MCF 10A (cell line): Measurements from ENCODE around the gene GBGT1. TPM values are rescaled to one million over a fixed set of nuclear protein-coding genes. Genes with fewer than 3 reads are reported as not detected.

Experiments used
- BruUV-seq: library from RNA; stranded (reverse); fragments of 400-500 nt; replicated peaks from 2 replicates; lab custom pipeline; 2021; lab: Mats Ljungman, UMichigan
- CTCF ChIA-PET: fragments of 300-600 bp; sonication (Branson Sonifier 250); formaldehyde crosslinking; extraction: SDS; loops from one replicate; lab custom pipeline; 2021; ENCODE audit warnings: antibody characterized with exemption, inconsistent platforms; lab: Yijun Ruan, JAX
- POLR2A ChIA-PET: fragments of 300-600, 350-650 bp; sonication (Branson Sonifier 250); formaldehyde crosslinking; extraction: SDS; loops from one replicate; lab custom pipeline; 2020; ENCODE audit warnings: antibody characterized with exemption, inconsistent platforms; lab: Yijun Ruan, JAX
- DNase-seq: peaks from one replicate; pipeline ENCODE4 v3.0.0-alpha.2; 2018; ENCODE audit not compliant: unreplicated experiment
- H3K27ac Mint-ChIP-seq: one replicate; pipeline ENCODE4 v1.8.0; 2022; ENCODE audit warnings: mild to moderate bottlenecking, low read depth, mixed read lengths; ENCODE audit not compliant: unreplicated experiment
- H3K27me3 Mint-ChIP-seq: one replicate; pipeline ENCODE4 v1.8.0; 2022; ENCODE audit warnings: mixed read lengths; ENCODE audit not compliant: insufficient read depth, unreplicated experiment
- H3K36me3 Mint-ChIP-seq: one replicate; pipeline ENCODE4 v1.8.0; 2022; ENCODE audit warnings: mild to moderate bottlenecking, moderate library complexity, mixed read lengths; ENCODE audit not compliant: insufficient read depth, unreplicated experiment
- H3K4me1 Mint-ChIP-seq: one replicate; pipeline ENCODE4 v1.8.0; 2022; ENCODE audit warnings: mixed read lengths; ENCODE audit not compliant: insufficient read depth, unreplicated experiment
- H3K4me3 Mint-ChIP-seq: one replicate; pipeline ENCODE4 v1.8.0; 2022; ENCODE audit warnings: mild to moderate bottlenecking, moderate library complexity, mixed read lengths; ENCODE audit not compliant: unreplicated experiment
- H3K9me3 Mint-ChIP-seq: one replicate; pipeline ENCODE4 v1.8.0; 2022; ENCODE audit warnings: mixed read lengths; ENCODE audit not compliant: unreplicated experiment
- intact Hi-C: fragments of 100-400 bp; cut with micrococcal nuclease; formaldehyde crosslinking; loops from 2 replicates; pipeline ENCODE4 v1.14.1; 2022
- total RNA-seq: library from RNA; stranded (reverse); gene quantifications from 2 replicates; pipeline ENCODE4 v1.2.3, GENCODE V29; 2022
- TF ChIP-seq, protein P1 (sequence below): fragments of 200-600 bp; IDR thresholded peaks from one replicate; pipeline ENCODE4 v1.8.0; 2022; ENCODE audit warnings: antibody characterized with exemption, mild to moderate bottlenecking; ENCODE audit not compliant: unreplicated experiment

GBGT1 gene
- total RNA-seq, 1 experiment from 2014 or later: not detected

DNA sequence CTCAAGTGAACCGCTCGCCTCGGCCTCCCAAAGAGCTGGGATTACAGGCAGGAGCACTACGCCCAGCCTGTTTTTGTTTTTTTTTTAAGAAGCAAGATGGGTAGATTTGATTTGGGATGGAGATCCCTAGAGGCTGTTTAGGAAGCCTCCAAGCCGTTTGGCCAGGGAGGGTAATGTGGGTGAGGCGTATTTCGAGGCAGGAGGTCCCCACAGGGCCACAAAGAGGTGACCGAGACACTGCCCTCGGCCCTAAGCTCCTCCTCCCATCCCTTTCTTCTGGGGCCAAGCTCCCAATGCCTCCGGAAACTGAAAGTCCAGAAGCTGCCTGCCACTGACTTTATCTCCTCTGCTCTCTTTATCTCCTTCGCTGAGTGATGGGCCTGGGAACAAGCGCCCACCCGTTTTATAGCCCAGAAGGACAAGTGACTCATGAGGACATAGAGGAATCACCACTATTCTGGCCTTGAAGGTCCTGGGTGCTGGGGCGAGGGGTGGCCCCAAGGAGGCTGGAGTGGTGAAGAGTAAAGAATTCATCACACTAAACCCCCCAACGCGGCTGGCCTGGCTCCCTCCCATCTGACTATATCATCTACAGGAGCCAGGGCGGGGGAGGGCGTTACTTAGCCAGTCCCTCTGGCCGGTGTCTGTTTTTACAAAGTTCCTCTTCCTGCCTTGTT, 40.6 kb downstream of the GBGT1 start:
- TF ChIP-seq, protein P1, sequence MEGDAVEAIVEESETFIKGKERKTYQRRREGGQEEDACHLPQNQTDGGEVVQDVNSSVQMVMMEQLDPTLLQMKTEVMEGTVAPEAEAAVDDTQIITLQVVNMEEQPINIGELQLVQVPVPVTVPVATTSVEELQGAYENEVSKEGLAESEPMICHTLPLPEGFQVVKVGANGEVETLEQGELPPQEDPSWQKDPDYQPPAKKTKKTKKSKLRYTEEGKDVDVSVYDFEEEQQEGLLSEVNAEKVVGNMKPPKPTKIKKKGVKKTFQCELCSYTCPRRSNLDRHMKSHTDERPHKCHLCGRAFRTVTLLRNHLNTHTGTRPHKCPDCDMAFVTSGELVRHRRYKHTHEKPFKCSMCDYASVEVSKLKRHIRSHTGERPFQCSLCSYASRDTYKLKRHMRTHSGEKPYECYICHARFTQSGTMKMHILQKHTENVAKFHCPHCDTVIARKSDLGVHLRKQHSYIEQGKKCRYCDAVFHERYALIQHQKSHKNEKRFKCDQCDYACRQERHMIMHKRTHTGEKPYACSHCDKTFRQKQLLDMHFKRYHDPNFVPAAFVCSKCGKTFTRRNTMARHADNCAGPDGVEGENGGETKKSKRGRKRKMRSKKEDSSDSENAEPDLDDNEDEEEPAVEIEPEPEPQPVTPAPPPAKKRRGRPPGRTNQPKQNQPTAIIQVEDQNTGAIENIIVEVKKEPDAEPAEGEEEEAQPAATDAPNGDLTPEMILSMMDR: no peak
- Mint-ChIP-seq H3K27ac (no peak overlapping the region), H3K4me3 (no peak overlapping the region), H3K27me3 (no peaks in the 10 kb centered on the region), H3K36me3 (peaks cover 20% of the 10 kb centered on the region), H3K4me1 (peaks cover 39% of the 10 kb centered on the region), H3K9me3 (no peaks in the 10 kb centered on the region)
- intact Hi-C loops: no loop called here
- BruUV-seq: no TSS peak
- ChIA-PET CTCF (interaction anchor here (0.7 to 1.3 kb wide), 5 partner anchors 15 to 233 kb away, joined by 3 to 6 read pairs (median 4); no protein-coding TSS in a partner anchor), POLR2A (interaction anchor here (1.1 to 3.0 kb wide), 2 partner anchors 11 to 12 kb away, joined by 3 to 11 read pairs; no protein-coding TSS in a partner anchor)
- DNase-seq: no peak

DNA sequence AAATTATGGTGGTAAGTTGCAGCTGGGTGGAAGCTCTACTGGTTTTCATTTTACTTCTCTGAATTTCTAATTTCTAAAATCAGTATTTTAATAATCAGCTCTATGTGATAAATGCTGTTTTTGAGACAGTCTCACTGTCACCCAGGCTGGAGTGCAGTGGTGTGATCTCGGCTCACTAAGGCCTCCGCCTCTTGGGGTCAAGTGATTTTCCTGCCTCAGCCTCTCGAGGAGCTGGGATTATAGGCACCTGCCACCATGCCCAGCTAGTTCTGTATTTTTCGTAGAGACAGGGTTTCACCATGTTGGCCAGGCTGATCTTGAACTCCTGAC, 41.1 kb downstream of the GBGT1 start:
- H3K4me3 Mint-ChIP-seq: no peak overlapping the region
- DNase-seq: no peak
- intact Hi-C loops: no loop called here
- H3K36me3 Mint-ChIP-seq: peaks cover 20% of the 10 kb centered on the region
- H3K4me1 Mint-ChIP-seq: peaks cover 34% of the 10 kb centered on the region
- no peak overlapping the region for H3K27ac Mint-ChIP-seq
- no peaks in the 10 kb centered on the region for H3K9me3 Mint-ChIP-seq
- TF ChIP-seq, protein P1: no peak
- ChIA-PET CTCF (interaction anchor here (0.7 to 1.3 kb wide), 4 partner anchors 14 to 27 kb away, joined by 3 to 6 read pairs (median 5); no protein-coding TSS in a partner anchor), POLR2A (interaction anchor here (0.7 to 3.0 kb wide), 4 partner anchors 10 to 25 kb away, joined by 3 to 15 read pairs (median 7); no protein-coding TSS in a partner anchor)
- BruUV-seq: no TSS peak
- H3K27me3 Mint-ChIP-seq: no peaks in the 10 kb centered on the region

DNA sequence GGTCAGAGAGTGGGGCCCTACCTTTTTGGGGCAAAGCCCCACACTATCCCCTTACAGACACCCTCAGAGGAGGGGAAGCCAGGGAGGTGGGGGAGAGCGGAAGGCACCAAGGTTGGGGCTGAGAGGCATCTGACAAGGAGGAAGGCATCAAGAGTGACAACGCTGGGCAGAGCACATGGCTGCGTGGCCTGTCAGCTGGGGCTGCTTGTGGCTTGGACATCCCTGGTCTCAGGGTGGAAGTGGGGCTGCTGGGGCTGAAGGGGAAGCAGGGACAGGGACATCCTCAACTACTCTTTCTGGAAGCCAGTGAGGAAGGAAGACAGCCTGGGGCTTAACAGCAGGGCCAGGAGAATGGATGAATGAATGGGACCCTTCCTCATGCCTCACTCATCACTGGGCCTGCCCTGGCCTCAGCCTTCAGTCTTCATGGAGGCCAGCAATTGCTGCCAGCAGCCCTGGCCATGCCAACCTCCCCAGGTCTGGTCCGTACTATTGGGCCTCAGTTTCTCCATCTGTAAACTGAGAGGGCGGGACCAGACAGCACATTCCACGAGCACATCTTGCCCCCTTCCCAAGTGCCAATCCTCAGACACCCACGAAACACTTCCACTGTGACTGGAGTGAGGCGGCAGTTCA, 41.7 kb downstream of the GBGT1 start:
- Mint-ChIP-seq H3K4me3 (peak overlapping the region; percentile 57), H3K27ac (no peak overlapping the region)
- POLR2A ChIA-PET: interaction anchor here (0.7 to 3.0 kb wide), 4 partner anchors 11 to 26 kb away, joined by 3 to 15 read pairs (median 7); no protein-coding TSS in a partner anchor

More for the DNA sequence above, 41.7 kb downstream of the GBGT1 start:
- peaks cover 19% of the 10 kb centered on the region for H3K36me3 Mint-ChIP-seq
- CTCF ChIA-PET: interaction anchor here (0.7 to 1.3 kb wide), 3 partner anchors 14 to 26 kb away, joined by 3 to 6 read pairs (median 6); no protein-coding TSS in a partner anchor
- TF ChIP-seq, protein P1: no peak
- no peaks in the 10 kb centered on the region for H3K27me3 Mint-ChIP-seq
- H3K9me3 Mint-ChIP-seq: no peaks in the 10 kb centered on the region
- BruUV-seq: no TSS peak
- no peak for DNase-seq
- intact Hi-C loops: loop anchor here (2.0 kb wide), 1 partner anchor 27 kb away; no protein-coding TSS in a partner anchor
- peaks cover 29% of the 10 kb centered on the region for H3K4me1 Mint-ChIP-seq
